Activated CD4-positive, alpha-beta T cell treated with anti-CD3 and anti-CD28 coated beads, Interleukin-2, amount 10 ng/mL, durations not matched to agents 24 days and 14 days (primary cell): ENCODE measurements around the gene TBC1D4. TPM values are rescaled to one million over a fixed set of nuclear protein-coding genes. Genes with fewer than 3 reads are reported as not detected.

Source experiments
- DNase-seq: peaks from one replicate; pipeline ENCODE4 v3.0.0; 2022
- H3K27ac Mint-ChIP-seq: one replicate; pipeline ENCODE4 v1.8.0; 2022; ENCODE audit warnings: mild to moderate bottlenecking, mixed read lengths
- H3K27me3 Mint-ChIP-seq: one replicate; pipeline ENCODE4 v1.8.0; 2022; ENCODE audit warnings: mixed read lengths
- H3K36me3 Mint-ChIP-seq: one replicate; pipeline ENCODE4 v1.8.0; 2022; ENCODE audit warnings: low read depth, mild to moderate bottlenecking, mixed read lengths
- H3K4me1 Mint-ChIP-seq: one replicate; pipeline ENCODE4 v1.8.0; 2021; ENCODE audit warnings: mixed read lengths
- H3K4me3 Mint-ChIP-seq: one replicate; pipeline ENCODE4 v1.8.0; 2022; ENCODE audit warnings: mild to moderate bottlenecking, moderate library complexity, mixed read lengths
- H3K9me3 Mint-ChIP-seq: one replicate; pipeline ENCODE4 v1.8.0; 2021; ENCODE audit warnings: mixed read lengths
- intact Hi-C: fragments of 100-400 bp; cut with micrococcal nuclease; formaldehyde crosslinking; loops from one replicate; pipeline ENCODE4 v1.15.1; 2023
- total RNA-seq: library from RNA; stranded (reverse); gene quantifications from 2 replicates; pipeline ENCODE4 v1.2.3, GENCODE V29; 2022

TBC1D4 gene
- total RNA-seq, 1 donor from 2014 or later = 77.0 TPM

DNA sequence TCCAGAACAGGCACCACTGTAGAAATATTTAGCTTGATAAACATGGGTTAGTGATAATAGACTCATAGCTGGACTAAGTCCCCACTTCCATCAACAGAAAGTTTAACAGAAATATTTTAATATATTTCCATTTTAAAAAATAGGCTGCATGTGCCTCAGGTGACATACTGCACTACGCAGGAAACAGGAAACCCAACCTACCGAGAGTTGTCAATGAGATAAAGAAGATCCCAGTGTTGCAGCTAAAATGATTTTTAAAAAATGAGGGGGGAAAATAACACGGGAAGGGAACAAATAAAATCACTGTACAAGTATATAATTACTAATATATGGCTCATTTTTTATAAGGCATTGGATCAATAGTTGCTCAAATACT is 154.8 kb downstream of the TBC1D4 start:
- Mint-ChIP-seq H3K36me3 (peaks cover 16% of the 10 kb centered on the region), H3K9me3 (no peaks in the 10 kb centered on the region), H3K27ac (peak overlapping the region; percentile 98), H3K27me3 (no peaks in the 10 kb centered on the region), H3K4me3 (peak overlapping the region; percentile 93), H3K4me1 (peaks cover 22% of the 10 kb centered on the region)
- intact Hi-C loops = loop anchor here (10.0 kb wide), 1 partner anchor 1082 kb away; no protein-coding TSS in a partner anchor
- DNase-seq = no peak

DNA sequence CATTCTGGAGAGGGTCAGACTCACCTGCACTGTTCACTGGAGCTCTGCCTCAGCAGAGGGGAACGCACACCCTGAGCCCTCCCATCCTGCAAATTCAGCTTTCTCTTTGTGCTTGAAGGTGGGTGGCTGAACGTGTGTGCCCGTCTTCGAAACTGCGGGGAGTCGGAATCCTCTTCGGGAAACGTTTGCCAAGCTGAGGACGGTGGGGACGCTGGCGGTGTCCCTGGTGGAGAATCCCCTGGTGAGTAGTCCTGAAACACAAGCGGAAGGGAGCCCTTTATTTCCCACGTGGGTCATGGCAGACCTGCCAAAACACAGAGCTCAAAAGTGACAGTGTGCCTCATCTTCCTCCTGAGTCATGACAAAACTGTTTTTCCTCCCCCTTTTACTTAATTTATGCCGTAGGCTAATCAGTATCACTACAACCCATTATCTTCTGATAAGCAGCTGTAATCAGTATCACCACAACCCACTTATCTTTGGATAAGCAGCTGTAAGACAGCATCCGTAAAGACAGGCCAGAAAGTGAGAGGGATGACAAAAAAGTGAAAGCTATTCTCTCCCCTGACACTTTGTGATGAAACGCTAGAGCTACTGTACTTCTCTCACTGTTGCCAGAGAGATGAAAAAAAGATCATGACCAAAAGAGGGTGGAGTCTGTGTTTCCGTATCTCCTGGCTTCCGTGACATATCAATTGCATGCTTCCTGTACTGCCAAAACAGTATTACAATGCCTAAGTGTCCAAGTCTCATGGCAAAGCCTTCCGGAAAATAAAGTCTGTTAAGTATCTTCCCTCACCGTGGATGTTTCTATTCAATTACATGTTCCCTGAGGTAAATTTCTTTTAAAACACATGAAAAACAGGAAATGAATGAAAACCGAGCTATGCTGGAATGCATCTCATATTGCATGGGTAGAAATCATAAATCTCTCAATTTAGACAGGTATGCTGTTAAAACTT is 155.5 kb downstream of the TBC1D4 start:
- no peaks in the 10 kb centered on the region for H3K27me3 Mint-ChIP-seq
- H3K36me3 Mint-ChIP-seq = peaks cover 22% of the 10 kb centered on the region
- DNase-seq = peak; percentile 87
- peaks cover 29% of the 10 kb centered on the region for H3K4me1 Mint-ChIP-seq
- H3K4me3 Mint-ChIP-seq = peak overlapping the region; percentile 93
- intact Hi-C loops = loop anchor here (1.0 to 10.0 kb wide), 7 partner anchors 8 to 1082 kb away; partner anchors contain the start of genes TBC1D4 and UCHL3
- peak overlapping the region; percentile 98 for H3K27ac Mint-ChIP-seq
- no peaks in the 10 kb centered on the region for H3K9me3 Mint-ChIP-seq

DNA sequence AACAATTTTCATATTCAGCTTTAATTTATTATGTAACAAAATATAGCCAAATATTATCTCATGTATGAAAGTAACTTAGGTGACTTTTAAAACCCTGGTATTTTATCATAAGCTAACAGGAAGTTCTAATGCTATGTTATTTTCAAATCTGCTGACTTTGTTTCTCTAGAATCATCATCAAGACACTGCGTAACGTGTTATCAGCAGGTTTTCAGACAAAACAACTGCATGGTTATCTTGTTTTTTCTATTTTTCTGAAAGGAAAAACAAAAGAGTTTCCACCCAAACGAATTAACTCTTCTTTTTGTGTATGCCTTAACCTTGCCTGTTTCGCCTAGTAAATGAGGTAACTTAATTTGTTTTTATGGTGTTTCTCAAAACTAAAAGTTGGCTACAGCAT is 156.3 kb downstream of the TBC1D4 start:
- Mint-ChIP-seq H3K4me1 (peaks cover 33% of the 10 kb centered on the region), H3K9me3 (no peaks in the 10 kb centered on the region), H3K4me3 (peak overlapping the region; percentile 93), H3K27me3 (no peaks in the 10 kb centered on the region), H3K27ac (peak overlapping the region; percentile 98), H3K36me3 (peaks cover 26% of the 10 kb centered on the region)
- intact Hi-C loops = loop anchor here (1.0 to 10.0 kb wide), 7 partner anchors 7 to 1081 kb away; partner anchors contain the start of genes TBC1D4 and UCHL3
- no peak for DNase-seq

DNA sequence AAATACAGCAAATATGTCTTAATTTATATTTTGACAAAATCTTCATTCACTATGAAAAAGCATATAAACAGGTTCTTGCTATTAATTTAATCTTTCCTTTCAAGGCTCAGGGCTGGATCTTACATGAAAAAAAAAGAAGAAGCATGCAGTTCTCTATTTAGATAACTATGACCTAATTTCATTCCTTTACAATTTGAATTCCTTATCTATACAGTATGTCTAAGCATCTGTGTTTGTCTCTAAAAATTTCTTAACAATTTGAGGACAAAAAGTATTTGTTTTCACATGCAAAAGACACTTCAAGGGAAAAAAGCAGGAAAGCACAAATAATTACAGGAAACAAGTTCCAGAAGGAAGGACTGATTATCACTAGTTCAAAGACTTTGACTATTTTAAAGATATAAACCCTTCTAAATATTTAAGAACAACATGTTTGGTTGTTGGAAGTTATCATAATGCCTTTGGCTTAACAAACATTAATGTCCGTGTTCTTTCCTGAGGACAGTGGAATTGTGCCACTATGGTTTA is 157.5 kb downstream of the TBC1D4 start:
- Mint-ChIP-seq H3K4me3 (peak overlapping the region; percentile 83), H3K27ac (peak overlapping the region; percentile 74), H3K27me3 (no peaks in the 10 kb centered on the region), H3K36me3 (peaks cover 28% of the 10 kb centered on the region), H3K4me1 (peaks cover 39% of the 10 kb centered on the region), H3K9me3 (no peaks in the 10 kb centered on the region)
- DNase-seq = no peak
- intact Hi-C loops = loop anchor here (10.0 kb wide), 1 partner anchor 1080 kb away; no protein-coding TSS in a partner anchor

DNA sequence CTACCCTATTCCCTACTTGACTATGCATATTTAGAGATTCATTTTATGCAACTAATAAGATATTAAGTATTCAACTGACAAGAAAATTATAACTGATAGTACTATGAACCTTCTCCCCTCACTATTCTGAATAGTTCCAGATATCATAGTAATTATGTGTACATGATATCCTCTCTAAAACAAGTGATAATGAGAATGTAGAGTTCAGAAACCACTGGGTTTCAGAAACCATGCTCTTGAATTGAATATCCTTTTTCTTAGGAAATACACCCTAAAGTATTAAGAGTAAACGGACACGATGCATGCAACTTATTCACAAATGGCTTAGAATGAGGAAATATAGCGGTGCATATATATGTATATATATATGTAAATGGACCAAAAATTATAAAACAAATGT is 160.9 kb downstream of the TBC1D4 start:
- H3K36me3 Mint-ChIP-seq = peaks cover 32% of the 10 kb centered on the region
- peak overlapping the region; percentile 58 for H3K4me3 Mint-ChIP-seq
- H3K27me3 Mint-ChIP-seq = no peaks in the 10 kb centered on the region
- no peaks in the 10 kb centered on the region for H3K9me3 Mint-ChIP-seq
- peaks cover 57% of the 10 kb centered on the region for H3K4me1 Mint-ChIP-seq
- DNase-seq = no peak
- intact Hi-C loops = loop anchor here (2.0 to 10.0 kb wide), 2 partner anchors 1076 to 1186 kb away; partner anchors contain the start of gene KLF12
- peak overlapping the region; percentile 73 for H3K27ac Mint-ChIP-seq

DNA sequence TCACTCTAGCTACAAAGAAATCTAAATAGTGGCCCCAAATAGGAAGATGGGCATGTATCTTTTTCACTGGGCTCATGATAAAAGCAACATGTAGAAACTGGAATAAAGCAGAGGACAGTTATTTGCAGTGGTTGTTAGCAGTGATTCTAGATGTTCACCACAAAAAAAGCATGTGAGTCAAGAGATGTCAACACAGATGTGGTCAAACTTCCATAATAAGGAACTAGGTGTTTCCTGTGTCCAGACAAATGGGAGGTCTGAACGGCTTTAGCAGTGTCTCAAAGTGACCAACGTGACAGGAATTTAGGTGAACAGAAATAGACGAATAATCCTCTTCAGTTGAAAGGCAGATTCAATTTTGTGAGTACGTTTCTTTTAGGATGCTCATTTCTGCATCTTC is 162.7 kb downstream of the TBC1D4 start:
- no peaks in the 10 kb centered on the region for H3K27me3 Mint-ChIP-seq
- no peak for DNase-seq
- peaks cover 51% of the 10 kb centered on the region for H3K4me1 Mint-ChIP-seq
- peak overlapping the region; percentile 93 for H3K27ac Mint-ChIP-seq
- peak overlapping the region; percentile 4 for H3K4me3 Mint-ChIP-seq
- H3K36me3 Mint-ChIP-seq = peaks cover 25% of the 10 kb centered on the region
- H3K9me3 Mint-ChIP-seq = no peaks in the 10 kb centered on the region
- intact Hi-C loops = loop anchor here (2.0 to 5.0 kb wide), 2 partner anchors 166 to 1602 kb away; no protein-coding TSS in a partner anchor

DNA sequence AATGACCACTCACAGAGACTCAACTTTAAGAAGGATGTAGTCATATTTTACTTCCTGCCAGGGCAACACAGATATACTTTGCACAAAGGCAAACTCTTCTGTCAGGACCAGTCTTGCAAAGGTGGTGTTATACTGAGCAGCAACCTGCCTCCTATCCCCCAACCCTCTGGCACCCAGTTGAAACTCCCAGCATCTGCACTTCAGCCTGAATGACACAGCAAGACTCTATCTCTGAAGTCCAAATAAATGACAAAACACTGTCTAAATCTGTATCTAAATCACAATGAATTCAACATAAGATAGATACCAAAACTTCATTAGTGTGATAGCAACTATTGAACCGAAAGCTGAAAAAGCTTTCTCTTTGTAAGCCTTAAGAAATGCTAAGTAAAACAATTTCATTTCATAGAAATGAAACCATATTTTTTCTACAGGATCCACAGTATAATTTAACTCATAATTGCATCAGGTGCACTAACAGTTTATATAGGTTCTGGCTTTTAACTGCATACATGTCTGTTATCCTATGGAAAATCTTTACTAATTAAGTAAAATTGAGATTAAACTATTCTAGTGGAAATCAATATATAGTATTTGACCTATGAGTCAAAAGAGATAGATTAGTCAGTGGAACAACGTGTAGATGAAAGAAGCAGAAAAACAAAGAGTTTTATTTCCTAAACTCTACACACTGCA is 163.7 kb downstream of the TBC1D4 start:
- H3K27ac Mint-ChIP-seq = peak overlapping the region; percentile 93
- DNase-seq = peak; percentile 72
- peaks cover 50% of the 10 kb centered on the region for H3K4me1 Mint-ChIP-seq
- peaks cover 23% of the 10 kb centered on the region for H3K36me3 Mint-ChIP-seq
- no peaks in the 10 kb centered on the region for H3K27me3 Mint-ChIP-seq
- intact Hi-C loops = loop anchor here (1.0 to 5.0 kb wide), 6 partner anchors 8 to 1601 kb away; no protein-coding TSS in a partner anchor
- H3K4me3 Mint-ChIP-seq = peak overlapping the region; percentile 75
- H3K9me3 Mint-ChIP-seq = no peaks in the 10 kb centered on the region

DNA sequence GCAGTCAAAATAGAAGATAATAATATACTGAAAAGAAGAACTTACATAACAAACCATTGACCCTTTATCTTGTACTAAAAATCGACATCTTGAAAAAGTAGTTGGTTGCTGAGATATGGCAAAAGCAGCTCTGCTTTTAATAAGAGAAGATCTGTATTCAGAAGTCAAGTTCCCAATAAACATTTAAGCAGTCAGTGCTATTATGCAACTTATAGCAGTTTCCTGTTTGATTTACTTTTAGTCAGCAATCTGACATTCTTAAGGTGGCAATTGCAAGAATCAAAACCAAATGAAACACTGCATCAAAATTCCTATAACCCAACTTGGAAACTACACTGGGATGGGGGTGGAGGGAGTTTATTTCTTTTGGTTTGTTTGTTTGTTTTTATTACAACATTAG is 165.5 kb downstream of the TBC1D4 start:
- Mint-ChIP-seq H3K27ac (no peak overlapping the region), H3K4me3 (no peak overlapping the region), H3K9me3 (peaks cover 3% of the 10 kb centered on the region), H3K4me1 (peaks cover 52% of the 10 kb centered on the region), H3K36me3 (peaks cover 32% of the 10 kb centered on the region), H3K27me3 (no peaks in the 10 kb centered on the region)
- DNase-seq = no peak
- intact Hi-C loops = loop anchor here (5.0 kb wide), 1 partner anchor 1599 kb away; no protein-coding TSS in a partner anchor

DNA sequence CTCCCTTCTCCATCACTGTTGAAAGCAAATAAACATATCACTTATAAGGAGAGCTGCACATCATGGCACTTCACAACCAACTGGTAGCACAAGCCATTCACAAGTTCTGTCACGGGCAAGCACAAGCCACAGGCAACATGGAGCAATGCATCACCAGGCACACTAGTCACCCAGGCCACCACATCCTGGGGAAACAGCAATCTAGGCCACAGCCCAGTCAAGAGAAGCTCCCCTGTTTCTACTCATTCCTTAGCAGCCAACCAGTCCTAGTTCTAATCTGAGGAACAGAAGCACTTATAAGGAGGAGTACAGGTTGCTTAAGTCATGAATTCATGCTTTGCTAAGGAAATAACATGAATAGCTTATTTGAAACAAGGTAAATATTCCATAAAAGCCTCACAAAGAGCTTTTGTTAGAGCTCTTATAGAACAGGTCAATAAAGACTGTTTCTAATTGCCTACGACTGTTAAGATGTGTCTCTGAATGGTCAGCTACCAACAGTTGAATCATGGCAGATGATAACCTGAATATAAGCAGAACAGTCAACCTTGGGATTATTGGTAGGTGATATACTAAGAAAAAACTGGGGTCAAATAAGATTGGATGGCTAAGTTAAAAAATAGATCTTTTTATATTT is 169.0 kb downstream of the TBC1D4 start:
- intact Hi-C loops = no loop called here
- Mint-ChIP-seq H3K27ac (peak overlapping the region; percentile 81), H3K27me3 (no peaks in the 10 kb centered on the region), H3K9me3 (peaks cover 3% of the 10 kb centered on the region), H3K4me1 (peaks cover 52% of the 10 kb centered on the region), H3K36me3 (peaks cover 45% of the 10 kb centered on the region), H3K4me3 (peak overlapping the region; percentile 2)
- DNase-seq = peak; percentile 83

DNA sequence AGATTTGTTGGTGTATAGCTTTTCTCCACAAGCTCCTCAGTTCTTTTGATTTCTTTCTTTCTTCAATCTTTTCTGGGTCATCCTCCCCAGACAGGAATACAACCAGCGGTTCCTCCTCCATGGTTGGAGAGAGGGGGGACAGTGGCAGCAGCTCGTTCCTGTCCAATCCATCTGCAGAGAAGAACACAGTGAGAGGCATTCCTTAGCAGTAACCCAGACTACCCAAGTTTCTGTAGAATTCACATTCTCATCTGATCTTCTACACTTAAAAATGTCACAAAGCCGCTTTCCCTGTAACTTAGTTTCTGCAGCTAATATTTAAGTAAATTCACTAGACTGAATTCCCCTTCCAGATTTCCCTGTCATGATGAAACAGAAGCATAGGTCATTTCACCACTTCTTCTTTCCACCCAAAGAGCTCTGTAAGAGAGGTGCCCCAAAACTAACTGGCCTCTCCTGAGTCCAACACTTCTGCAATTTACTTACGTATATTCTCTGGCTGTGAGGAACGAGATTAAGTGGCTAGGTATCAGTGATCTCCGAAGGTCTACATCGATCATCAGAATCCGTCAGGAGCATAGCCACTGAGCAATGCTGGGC is 171.9 kb downstream of the TBC1D4 start:
- H3K4me3 Mint-ChIP-seq = peak overlapping the region; percentile 46
- H3K4me1 Mint-ChIP-seq = peaks cover 51% of the 10 kb centered on the region
- peaks cover 3% of the 10 kb centered on the region for H3K9me3 Mint-ChIP-seq
- peak overlapping the region; percentile 82 for H3K27ac Mint-ChIP-seq
- H3K27me3 Mint-ChIP-seq = no peaks in the 10 kb centered on the region
- peaks cover 60% of the 10 kb centered on the region for H3K36me3 Mint-ChIP-seq
- intact Hi-C loops = no loop called here
- DNase-seq = no peak

DNA sequence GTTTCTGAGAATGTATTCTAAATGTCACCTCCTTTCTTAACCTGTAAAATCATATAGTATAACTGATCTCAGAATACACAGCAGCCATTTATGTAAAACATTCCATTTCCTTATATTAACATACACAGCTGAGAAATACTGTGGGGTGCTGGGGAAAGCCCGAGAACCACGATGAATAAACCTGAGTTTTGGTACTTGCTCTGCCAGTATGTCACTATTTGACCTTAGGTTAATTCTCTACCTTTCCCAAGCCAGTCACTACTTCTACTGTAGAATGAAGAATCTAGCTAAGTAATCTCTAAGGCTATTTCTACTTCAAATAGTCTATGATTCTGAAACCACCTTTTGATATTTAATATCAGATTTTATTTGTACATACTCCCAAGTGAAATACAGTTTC is 173.7 kb downstream of the TBC1D4 start:
- H3K9me3 Mint-ChIP-seq = peaks cover 2% of the 10 kb centered on the region
- peaks cover 71% of the 10 kb centered on the region for H3K36me3 Mint-ChIP-seq
- H3K27me3 Mint-ChIP-seq = no peaks in the 10 kb centered on the region
- peak overlapping the region; percentile 4 for H3K4me3 Mint-ChIP-seq
- peaks cover 47% of the 10 kb centered on the region for H3K4me1 Mint-ChIP-seq
- intact Hi-C loops = loop anchor here (1.0 kb wide), 2 partner anchors 10 to 18 kb away; no protein-coding TSS in a partner anchor
- H3K27ac Mint-ChIP-seq = peak overlapping the region; percentile 46
- DNase-seq = no peak

DNA sequence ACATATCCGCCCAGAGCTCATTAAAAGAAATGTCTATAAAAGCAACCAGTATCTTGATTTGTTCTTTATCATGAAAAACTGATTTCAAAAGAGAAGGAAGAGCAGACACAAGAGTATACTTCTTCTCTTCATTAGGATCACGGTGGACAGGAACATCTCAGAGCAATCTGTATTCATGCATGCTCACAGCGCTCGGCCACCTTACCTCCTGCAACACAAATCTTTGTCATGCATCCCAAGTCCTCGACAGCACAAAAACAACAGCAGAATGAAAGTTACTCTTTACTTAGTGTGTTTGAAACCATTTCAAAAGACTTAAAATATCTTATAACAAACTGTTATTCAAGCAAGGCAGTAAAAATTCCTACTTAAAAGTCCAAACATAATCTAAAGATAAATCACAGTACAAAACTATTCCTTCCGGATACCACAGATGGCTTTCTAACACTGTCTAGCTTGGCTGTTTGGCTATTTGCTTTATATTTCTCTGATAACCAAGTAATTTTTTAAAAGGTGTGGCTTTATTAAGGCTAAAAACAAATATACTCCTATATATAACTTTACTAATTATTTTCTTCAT is 174.5 kb downstream of the TBC1D4 start:
- Mint-ChIP-seq H3K27me3 (no peaks in the 10 kb centered on the region), H3K9me3 (no peaks in the 10 kb centered on the region), H3K4me1 (peaks cover 39% of the 10 kb centered on the region), H3K4me3 (peak overlapping the region; percentile 17), H3K27ac (peak overlapping the region; percentile 7), H3K36me3 (peaks cover 64% of the 10 kb centered on the region)
- no peak for DNase-seq
- intact Hi-C loops = no loop called here
